ENCODE data around the gene STX16.

STX16 gene

DNA sequence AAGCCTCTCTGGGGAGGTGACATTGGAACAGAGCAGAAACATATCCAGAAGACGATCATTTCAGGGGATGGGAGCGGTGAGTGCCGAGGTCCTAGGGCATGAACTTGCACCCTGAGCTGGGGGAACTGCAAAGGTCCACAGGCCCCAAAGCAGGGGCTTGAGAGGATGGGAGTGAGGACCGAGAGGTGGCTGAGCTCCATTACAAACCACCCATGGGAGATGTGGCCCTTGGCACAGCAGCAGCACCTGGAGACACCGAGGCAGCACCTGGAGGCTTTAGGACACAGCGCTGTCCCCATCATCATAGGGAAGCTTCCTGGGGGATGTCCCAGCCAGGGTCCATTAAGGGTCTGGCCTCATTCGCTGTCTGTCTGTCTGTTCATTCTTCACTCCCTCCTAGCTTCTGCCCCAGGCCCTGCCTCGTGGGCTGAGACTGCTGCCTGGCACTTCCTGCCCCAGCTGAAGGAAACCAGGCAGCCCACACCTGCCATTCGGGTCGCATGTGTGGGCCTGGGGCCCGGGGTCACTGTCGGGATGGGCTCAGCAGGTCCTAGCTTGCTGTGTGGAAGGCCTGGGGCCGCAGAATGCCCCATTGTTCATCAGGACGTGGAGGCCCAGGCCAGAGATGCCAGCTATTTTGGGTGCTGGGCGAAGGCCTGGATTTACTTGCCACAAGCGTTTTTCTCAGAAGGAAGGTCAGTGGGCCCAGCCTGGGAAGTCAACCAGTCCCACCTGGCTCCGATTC, 42.8 kb upstream of the STX16 start:
- TF ChIP-seq CTCF (conservative IDR thresholded peaks at IDR 0.05) (no peak), ZFX (IDR thresholded peaks at IDR 0.05) (no peak)
- H3K27ac ChIP-seq, result no peak overlapping the region

DNA sequence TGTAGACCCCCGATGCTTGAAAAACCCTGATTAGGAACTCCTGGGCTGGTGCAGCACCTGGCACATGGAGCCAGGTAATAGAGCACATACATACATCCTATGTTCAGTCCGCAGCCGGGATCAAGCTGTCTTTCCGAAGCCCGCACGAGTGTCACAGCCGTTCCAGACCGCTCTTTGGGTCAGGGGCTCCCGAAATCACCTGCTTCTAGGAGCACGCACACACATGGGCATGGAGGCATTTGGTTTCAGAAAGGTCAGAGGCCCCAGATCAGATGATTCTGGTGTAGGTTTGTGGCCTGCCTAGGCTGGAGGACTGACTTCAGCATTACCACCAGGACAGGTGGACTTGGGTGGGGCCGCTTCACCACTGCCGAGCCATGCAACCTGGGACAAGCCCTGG, 42.1 kb upstream of the STX16 start:
- H3K27ac ChIP-seq, result no peak overlapping the region
- no peak for TF ChIP-seq CTCF (conservative IDR thresholded peaks at IDR 0.05)
- no peak for TF ChIP-seq ZFX (IDR thresholded peaks at IDR 0.05)

DNA sequence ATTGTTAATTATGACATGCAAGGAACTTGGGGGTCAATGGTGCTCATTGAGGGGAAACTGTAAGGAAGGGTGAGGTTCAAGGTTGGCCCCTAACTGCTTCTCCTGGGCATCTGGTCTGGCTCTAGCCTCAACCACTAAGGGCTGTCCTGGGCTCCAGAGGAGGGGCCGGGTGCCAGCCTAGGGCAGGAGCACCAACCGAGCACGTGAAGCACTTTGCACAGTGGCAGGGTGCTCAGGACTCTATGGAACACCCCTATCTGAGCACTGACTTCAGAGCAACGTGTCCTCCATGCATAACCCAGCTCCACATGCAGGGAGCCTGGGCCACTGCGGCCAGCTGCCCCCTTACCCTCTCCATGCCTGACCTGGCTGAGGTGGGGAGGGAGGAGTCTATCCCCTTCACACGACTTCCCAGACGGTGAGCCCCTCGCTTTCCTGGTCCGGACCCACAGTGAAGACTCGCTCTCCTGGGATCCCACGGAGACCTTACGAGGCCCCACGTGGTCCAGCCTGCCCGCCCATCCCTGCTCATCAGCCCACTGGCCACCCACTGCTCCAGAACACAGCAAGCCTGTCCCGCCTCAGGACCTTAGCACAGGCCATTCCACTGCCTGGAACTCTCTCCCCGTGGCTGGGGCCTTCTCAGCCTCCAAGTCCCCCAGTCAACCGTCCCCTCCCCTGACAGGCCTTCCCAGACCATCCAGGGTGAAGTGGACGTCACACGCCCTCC, 40.8 kb upstream of the STX16 start:
- peak overlapping the region; percentile 86 for H3K27ac ChIP-seq
- TF ChIP-seq ZFX (IDR thresholded peaks at IDR 0.05) (no peak), CTCF (conservative IDR thresholded peaks at IDR 0.05) (no peak)

DNA sequence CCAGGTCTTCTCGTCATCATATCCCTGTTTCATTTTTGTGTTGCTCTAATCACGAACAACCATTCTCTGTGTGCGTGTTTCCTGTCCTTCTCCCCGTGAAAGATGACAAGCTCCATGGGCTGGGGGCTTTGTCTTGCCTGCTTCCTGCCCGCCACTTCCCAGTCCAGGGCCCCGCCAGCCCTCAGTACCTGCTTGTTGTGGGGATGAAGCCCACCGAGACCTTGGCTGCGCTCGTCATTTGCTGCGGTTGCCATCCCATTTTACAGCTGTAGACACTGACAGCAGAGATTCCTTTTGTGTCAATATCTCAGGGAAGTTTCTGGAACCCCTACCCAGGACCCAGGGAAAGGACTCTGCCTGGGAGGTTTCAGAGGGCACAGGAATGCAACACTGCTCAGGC, 40.3 kb upstream of the STX16 start:
- TF ChIP-seq ZFX (IDR thresholded peaks at IDR 0.05), result no peak
- peak overlapping the region; percentile 86 for H3K27ac ChIP-seq

DNA sequence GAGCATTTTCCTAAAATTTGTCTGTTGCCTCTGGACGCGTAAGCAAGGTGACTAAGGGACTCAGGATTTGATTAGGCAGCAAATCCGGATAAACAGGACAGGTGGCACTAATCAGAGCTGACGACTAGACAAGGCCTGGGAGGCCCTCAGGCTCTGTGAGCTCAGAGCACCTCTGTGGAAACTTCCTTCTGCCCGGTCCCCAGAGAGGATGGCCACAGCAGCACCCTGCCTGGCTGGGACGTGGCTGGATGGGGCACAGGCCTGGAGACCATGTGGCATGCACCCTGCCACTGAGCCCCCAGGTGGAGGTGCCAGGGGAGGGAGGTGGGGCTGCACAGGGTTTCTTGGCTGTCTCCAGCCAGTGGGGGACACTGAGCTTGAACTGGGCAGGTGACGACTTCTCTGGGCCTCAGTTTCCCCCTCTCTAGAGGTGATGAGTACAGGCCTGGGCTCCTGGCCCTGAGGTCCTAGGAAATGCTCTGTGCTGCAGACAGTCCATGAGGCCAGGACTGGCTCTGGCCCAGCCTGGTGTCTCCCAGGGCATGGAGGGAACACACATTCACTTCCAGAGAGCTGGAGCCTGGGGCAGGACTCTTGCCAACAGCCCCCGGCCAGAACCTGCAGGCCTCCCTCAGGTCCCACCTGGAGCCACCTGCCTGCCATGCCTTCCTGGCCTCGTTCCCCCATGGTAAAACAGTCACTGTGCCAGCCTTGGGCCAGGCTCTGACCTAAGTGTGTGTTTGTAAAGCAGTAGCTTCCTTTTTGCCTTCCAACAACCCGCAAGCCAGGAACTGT, 39.6 kb upstream of the STX16 start:
- peak; percentile 69; the same call in 1 of the 2 replicates for TF ChIP-seq ZFX (IDR thresholded peaks at IDR 0.05)
- TF ChIP-seq CTCF (conservative IDR thresholded peaks at IDR 0.05), result no peak
- peak overlapping the region; percentile 86 for H3K27ac ChIP-seq

DNA sequence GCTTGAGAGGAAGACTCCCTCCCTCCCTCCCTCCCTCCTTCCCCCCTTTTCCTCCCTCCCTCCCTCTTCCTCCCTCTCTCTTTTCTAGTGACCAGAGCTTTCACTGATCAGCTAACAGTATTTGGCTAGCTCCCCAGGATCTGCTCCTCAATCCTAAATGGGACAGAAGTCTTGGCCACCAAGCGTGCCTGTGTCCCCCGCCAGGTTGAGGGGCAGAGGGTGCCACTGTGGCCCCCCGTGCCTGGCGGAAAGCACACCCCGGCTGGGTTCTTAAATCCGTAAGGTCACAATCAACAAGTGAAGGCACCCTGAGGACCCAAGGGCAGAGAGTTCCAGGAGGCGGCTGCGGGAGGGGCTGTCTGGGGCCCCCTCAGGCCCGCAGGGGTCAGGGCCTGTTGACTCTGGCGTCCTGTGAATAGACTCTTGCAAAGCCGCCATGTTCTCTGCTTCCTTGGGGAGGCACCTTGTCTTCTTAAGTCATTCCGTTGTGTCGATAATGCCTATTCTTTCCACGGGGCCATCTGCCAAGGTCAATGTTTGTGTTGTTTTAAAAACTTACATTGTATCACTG, 38.9 kb upstream of the STX16 start:
- H3K27ac ChIP-seq, result peak overlapping the region; percentile 86
- TF ChIP-seq ZFX (IDR thresholded peaks at IDR 0.05) (no peak), CTCF (conservative IDR thresholded peaks at IDR 0.05) (no peak)

DNA sequence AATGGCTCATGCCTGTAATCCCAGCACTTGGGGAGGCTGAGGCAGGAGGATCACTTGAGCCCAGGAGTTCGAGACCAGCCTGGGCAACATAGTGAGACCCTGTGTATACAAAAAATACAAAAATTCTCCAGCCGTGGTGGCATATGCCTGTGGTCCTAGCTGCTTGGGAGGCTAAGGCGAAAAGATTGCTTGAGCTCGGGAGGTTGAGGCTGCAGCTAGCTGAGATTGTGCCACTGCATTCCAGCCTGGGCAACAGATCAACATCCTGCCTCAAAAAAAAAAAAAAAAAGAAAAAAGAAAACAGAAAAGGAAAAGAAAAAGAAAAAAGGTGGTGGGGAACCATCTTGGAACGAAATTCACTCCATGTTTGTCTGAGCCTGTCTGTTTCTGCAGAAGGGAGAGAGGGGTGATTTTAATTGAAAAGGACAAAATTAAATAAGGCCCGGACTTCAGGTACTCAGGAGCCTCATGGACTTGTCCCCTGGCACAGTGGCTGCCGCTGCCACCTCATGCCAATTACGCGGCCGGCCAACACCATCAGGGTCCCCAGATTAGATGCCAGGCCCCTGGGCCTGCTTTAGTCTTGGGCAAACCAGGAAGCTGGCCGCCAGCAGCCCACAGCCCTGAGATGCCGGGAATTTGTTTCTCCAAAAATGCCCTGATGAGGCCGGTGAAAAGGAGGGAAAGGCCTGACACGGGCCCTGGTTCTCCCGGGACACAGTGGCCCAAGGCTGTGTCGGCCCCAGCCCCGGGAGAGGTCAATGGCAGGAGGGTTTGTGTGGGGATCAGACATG, 37.8 kb upstream of the STX16 start:
- peak overlapping the region; percentile 86 for H3K27ac ChIP-seq
- no peak for TF ChIP-seq CTCF (conservative IDR thresholded peaks at IDR 0.05)
- no peak for TF ChIP-seq ZFX (IDR thresholded peaks at IDR 0.05)
